GM13977 (cell line): Measurements from ENCODE around the gene FKBP1A.

Experiments
- DNase-seq: peaks from one replicate; pipeline ENCODE4 v3.0.0; 2012; ENCODE audit warnings: low spot score
- in situ Hi-C: fragments of 300-500 bp; cut with MboI; formaldehyde crosslinking; loops from one replicate; pipeline ENCODE4 v1.12.0; 2022; ENCODE audit warnings: low sequenced_read_pairs, low pct_unique_long_range_greater_than_20kb, mixed read lengths, inconsistent platforms; ENCODE audit not compliant: unreplicated experiment
- TF ChIP-seq, protein P1 (sequence below): IDR thresholded peaks from 2 replicates; pipeline ENCODE4 v1.5.1; 2012; ENCODE audit warnings: mild to moderate bottlenecking, control low read depth; ENCODE audit not compliant: insufficient read depth; ENCODE audit errors: extremely low read depth, missing control alignments

The FKBP1A gene

DNA sequence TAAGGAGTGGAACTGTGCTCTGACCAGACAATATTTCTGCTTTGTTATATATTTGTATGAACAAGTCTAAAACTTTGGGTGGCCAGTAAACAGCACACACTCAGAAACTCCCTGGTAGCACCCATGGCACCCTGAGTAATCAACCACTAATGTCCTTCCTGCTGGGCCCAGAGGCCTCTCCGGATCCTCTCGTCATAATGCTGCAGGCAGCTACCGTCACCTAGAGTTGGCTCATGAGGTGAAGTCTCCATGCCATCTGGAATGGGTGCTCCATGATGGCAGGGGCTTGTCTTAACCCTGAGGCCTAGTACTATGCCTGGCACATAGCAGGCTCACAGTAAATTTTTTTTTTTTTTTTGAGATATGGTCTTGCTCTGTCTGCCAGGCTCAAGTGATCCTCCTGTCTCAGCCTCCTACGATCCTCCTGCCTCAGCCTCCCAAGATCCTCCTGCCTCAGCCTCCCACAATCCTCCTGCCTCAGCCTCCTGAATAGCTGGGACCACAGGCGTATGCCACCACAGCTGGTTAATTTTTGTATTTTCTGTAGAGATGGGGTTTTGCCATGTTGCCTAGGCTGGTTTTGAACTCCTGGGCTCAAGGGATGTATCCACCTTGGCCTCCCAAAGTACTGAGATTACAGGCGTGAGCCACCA lies 60.9 kb downstream of the FKBP1A start:
- DNase-seq, result no peak
- in situ Hi-C loops, result no loop called here
- TF ChIP-seq, protein P1, sequence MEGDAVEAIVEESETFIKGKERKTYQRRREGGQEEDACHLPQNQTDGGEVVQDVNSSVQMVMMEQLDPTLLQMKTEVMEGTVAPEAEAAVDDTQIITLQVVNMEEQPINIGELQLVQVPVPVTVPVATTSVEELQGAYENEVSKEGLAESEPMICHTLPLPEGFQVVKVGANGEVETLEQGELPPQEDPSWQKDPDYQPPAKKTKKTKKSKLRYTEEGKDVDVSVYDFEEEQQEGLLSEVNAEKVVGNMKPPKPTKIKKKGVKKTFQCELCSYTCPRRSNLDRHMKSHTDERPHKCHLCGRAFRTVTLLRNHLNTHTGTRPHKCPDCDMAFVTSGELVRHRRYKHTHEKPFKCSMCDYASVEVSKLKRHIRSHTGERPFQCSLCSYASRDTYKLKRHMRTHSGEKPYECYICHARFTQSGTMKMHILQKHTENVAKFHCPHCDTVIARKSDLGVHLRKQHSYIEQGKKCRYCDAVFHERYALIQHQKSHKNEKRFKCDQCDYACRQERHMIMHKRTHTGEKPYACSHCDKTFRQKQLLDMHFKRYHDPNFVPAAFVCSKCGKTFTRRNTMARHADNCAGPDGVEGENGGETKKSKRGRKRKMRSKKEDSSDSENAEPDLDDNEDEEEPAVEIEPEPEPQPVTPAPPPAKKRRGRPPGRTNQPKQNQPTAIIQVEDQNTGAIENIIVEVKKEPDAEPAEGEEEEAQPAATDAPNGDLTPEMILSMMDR, result no peak

DNA sequence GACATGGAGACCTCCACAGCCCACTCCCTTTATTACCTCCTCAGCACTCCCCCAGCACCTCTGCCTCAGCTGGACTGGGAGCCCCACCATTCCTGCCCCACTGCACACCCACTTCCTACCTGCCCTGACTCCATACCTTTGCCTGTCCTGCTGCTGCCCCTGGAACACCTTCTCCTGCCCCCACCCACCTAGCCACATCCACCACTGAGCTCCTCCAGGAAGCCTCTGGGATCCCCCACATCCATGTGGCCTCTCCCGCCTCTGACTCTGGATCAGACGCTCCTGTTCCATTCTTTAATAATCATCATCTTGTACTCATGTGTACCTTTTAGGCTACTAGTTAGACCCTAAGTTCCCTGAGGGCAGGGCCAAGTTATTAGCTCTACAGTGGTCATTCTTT lies 61.8 kb downstream of the FKBP1A start:
- TF ChIP-seq, protein P1, result no peak
- DNase-seq, result no peak
- in situ Hi-C loops, result no loop called here

DNA sequence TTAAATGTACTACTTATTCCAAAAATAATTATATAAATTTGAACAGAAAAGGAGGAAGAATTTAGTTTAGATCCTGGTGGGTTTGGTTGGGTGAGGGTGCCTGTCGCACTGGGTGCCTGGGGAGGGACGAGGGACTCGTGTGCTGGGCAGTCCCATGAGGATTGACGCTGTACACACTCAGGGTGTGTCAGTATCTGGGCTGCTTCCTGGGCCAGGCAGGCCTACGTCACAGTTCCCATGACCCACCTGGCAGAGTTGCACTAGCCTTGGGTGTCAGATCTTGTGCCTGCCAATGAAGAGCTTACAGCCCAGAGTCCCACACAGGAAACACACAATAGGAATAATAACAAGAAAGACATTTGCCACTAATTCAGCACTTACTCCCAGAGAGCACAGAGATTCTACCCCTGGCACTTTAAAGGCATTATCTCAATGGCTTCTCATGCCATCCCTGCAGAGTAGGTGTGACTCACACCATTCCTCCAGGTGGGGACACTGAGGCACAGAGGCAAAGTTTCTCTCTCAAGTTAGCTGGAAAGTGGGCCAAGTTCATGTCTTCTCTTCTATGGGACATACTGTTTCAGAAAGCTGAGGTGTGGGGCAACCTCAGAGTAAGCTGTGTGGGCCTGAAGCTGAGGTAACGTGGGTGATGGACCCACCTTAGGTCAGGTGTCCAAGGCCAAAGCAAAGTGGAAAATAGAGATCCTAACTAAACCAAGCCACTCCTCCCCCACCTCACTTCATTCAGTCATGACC lies 62.6 kb downstream of the FKBP1A start:
- no peak for DNase-seq
- TF ChIP-seq, protein P1, result no peak
- in situ Hi-C loops, result no loop called here

DNA sequence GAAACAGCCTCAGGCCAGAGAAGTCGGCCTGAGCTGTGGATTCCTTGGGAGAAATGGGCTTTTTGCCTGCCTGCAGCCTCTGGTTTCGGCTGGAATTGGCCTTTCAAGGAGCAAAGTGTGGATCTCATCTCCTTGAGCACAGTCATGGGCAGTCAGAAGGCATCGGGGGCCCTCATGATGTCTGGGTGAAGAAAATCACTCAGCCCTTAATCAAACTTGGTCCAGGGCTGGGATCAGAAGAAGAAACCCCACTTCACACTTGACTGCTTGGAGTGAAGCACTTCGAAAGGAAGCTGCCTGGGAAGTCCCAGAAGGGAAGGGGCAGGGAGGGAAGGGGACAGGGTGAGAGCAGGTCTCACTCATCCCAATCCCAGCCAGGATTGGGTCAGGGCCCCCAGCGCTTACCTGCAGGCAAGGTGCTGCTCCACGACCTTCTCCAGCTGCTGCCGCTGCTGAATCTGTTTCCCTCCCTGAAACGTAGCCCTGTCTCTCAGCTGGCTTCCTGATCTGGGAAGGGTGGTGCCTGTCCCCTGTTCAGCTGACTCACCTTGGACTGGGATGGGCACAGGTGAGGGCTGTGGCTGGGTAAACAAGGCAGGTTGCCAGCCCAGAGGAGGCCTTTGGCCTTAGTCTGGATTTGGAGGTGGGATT lies 64.0 kb downstream of the FKBP1A start, which contains the start of gene SDCBP2:
TSS of gene SDCBP2 (minus strand) at position 460 of the 651 bp plus-strand sequence. CDS start 8,723 bp downstream, outside the sequence.
- no peak for DNase-seq
- TF ChIP-seq, protein P1, result no peak
- in situ Hi-C loops, result no loop called here

DNA sequence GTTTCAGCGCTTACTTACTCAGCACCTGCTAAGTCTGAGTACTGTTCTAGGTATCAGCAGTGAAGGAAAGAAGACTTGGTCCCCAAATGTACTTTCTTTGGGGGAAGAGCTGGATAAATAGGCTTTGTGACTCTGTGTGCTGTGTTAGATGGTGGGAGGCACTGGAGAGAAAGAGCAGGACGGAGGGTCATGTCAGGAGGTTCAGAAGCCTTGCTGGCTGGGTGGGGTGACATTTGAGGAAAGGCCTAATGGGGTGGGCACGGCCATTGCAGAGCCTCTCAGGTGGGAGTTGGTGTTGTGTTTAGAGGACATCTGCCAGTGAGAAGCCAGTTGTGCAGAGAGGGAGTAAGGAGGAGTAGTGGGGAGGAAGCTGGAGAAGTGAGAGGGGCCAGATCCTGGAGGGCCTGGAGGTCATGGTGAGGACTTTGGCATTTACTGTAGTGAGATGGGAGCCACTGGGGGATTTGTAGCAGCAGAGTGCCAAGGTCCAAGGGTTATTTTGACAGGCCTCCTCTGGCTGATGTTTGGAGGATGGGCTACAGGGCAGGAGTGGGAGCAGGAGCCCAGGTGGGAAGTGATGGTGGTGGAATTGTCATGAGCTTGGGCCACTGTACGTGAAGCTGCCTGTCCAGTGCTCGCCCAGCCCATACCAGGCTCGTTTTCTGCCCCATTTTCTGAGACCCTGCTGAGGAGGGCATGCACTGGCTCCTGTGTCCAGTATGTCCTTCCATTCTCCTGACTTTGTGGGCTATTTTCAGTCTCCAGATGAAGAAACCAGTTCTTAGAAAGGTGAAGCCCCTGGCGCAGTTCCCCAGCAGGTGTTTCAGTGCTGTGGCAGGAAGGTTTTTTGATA lies 64.8 kb downstream of the FKBP1A start:
- TF ChIP-seq, protein P1, result no peak
- DNase-seq, result no peak

DNA sequence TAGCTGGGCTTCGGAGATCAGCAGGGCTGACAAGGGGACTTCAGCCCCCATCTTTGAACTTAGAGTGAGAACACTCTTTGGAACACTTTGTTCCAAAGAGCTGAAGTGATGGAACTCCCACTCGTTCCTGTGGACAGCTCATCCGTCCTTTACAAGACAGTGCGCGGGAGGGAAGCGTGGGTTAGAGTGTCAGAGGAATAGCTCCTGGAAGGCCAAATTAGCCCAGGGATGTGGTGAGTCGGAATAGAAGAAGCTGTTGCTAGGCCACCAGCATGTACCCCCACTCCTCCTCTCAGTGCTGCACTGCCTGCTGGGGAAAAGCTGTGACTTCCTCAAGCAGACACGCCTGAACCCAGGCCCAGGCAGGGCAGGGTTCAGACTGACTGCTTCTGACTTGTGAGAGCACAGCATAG lies 65.6 kb downstream of the FKBP1A start:
- no peak for DNase-seq
- in situ Hi-C loops, result no loop called here
- TF ChIP-seq, protein P1, result no peak

More for the DNA sequence above, 64.8 kb downstream of the FKBP1A start:
- in situ Hi-C loops, result no loop called here
